Activated CD4-positive, CD25-positive, alpha-beta regulatory T cell treated with anti-CD3 and anti-CD28 coated beads, Interleukin-2, amount 50 U/mL, for 72 hours (primary cell): ENCODE data around the gene ZBTB33.

Source experiments
- DNase-seq: peaks from one replicate; pipeline ENCODE4 v3.0.0; 2021

The ZBTB33 gene

GRCh38 chrX:120250522-120251271 is at the start of gene ZBTB33:
ZBTB33 (plus strand) TSS chrX:120250812; CDS start chrX:120253416, 2,604 bp downstream.
- DNase-seq, result peak; percentile 81

- no peak for DNase-seq
These were observed 49.8 kb upstream of the ZBTB33 start for GRCh38 chrX:120200851-120201250.

GRCh38 chrX:120205816-120206753 is 44.5 kb upstream of the ZBTB33 start:
- DNase-seq, result no peak

GRCh38 chrX:120207009-120207605 is 43.5 kb upstream of the ZBTB33 start:
- DNase-seq, result no peak

GRCh38 chrX:120213438-120214265 is 37.0 kb upstream of the ZBTB33 start:
- DNase-seq, result peak; percentile 65

GRCh38 chrX:120223374-120223773 is 27.2 kb upstream of the ZBTB33 start:
- no peak for DNase-seq

GRCh38 chrX:120224388-120224787 is 26.2 kb upstream of the ZBTB33 start:
- DNase-seq, result no peak

- DNase-seq, result no peak
These were observed 22.3 kb upstream of the ZBTB33 start for GRCh38 chrX:120228187-120228908.

- no peak for DNase-seq
These were observed 15.3 kb upstream of the ZBTB33 start for GRCh38 chrX:120235284-120235683.

- DNase-seq, result no peak
These were observed 13.7 kb upstream of the ZBTB33 start for GRCh38 chrX:120236687-120237479.

- no peak for DNase-seq
These were observed 11.7 kb upstream of the ZBTB33 start for GRCh38 chrX:120238933-120239332.

- DNase-seq, result no peak
These were observed 7.8 kb upstream of the ZBTB33 start for GRCh38 chrX:120242813-120243212.

- no peak for DNase-seq
These were observed 6.2 kb upstream of the ZBTB33 start for GRCh38 chrX:120244395-120244734.

GRCh38 chrX:120244735-120245498 is 5.7 kb upstream of the ZBTB33 start:
- DNase-seq, result peak; percentile 40

GRCh38 chrX:120251471-120252011 is 929 bp downstream of the ZBTB33 start:
- peak; percentile 30 for DNase-seq

- DNase-seq, result no peak
These were observed 3.2 kb downstream of the ZBTB33 start for GRCh38 chrX:120253784-120254183.

- no peak for DNase-seq
These were observed 9.8 kb downstream of the ZBTB33 start for GRCh38 chrX:120260369-120260768.

- DNase-seq, result no peak
These were observed 12.5 kb downstream of the ZBTB33 start for GRCh38 chrX:120262859-120263708.

- DNase-seq, result no peak
These were observed 13.7 kb downstream of the ZBTB33 start for GRCh38 chrX:120264341-120264740.
